ENCODE results near the gene NPAS3.

The NPAS3 gene

GRCh38 chr14:33370426-33370825 lies 431.7 kb downstream of the NPAS3 start:
- no peak for DNase-seq
- ATAC-seq (replicated peaks) = no peak
- no peak overlapping the region for H3K27ac Mint-ChIP-seq
- H3K4me1 Mint-ChIP-seq (ENCODE audit: low read depth in 2 of 2) = no peaks in the 10 kb centered on the region
- no peaks in the 10 kb centered on the region for H3K36me3 Mint-ChIP-seq (ENCODE audit: insufficient read depth)
- peaks cover 0 to 5% of the 10 kb centered on the region in 2 donors for H3K9me3 Mint-ChIP-seq
- no peaks in the 10 kb centered on the region for H3K27me3 Mint-ChIP-seq
- H3K4me3 Mint-ChIP-seq = no peak overlapping the region

- H3K4me1 Mint-ChIP-seq (ENCODE audit: low read depth in 2 of 2) = no peaks in the 10 kb centered on the region
- H3K27ac Mint-ChIP-seq = no peak overlapping the region
- DNase-seq = no peak
- H3K9me3 Mint-ChIP-seq = peaks cover 0 to 7% of the 10 kb centered on the region in 2 donors
- H3K27me3 Mint-ChIP-seq = no peaks in the 10 kb centered on the region
- no peaks in the 10 kb centered on the region for H3K36me3 Mint-ChIP-seq (ENCODE audit: insufficient read depth)
- H3K4me3 Mint-ChIP-seq = no peak overlapping the region
- ATAC-seq (replicated peaks) = no peak
These were observed 436.5 kb downstream of the NPAS3 start for GRCh38 chr14:33375196-33375595.

GRCh38 chr14:33375786-33376185 lies 437.1 kb downstream of the NPAS3 start:
- Mint-ChIP-seq H3K27ac (no peak overlapping the region), H3K9me3 (peaks cover 0 to 7% of the 10 kb centered on the region in 2 donors), H3K4me3 (no peak overlapping the region), H3K4me1 (ENCODE audit: low read depth in 2 of 2) (no peaks in the 10 kb centered on the region), H3K36me3 (ENCODE audit: insufficient read depth) (no peaks in the 10 kb centered on the region), H3K27me3 (no peaks in the 10 kb centered on the region)
- DNase-seq (no peak), ATAC-seq (replicated peaks) (no peak)

GRCh38 chr14:33376510-33376909 lies 437.8 kb downstream of the NPAS3 start:
- Mint-ChIP-seq H3K4me1 (ENCODE audit: low read depth in 2 of 2) (no peaks in the 10 kb centered on the region), H3K27me3 (no peaks in the 10 kb centered on the region), H3K4me3 (no peak overlapping the region), H3K36me3 (ENCODE audit: insufficient read depth) (no peaks in the 10 kb centered on the region), H3K27ac (no peak overlapping the region), H3K9me3 (peaks cover 0 to 9% of the 10 kb centered on the region in 2 donors)
- no peak for ATAC-seq (replicated peaks)
- no peak for DNase-seq

- no peak for DNase-seq
- Mint-ChIP-seq H3K9me3 (peaks cover 0 to 5% of the 10 kb centered on the region in 2 donors), H3K4me1 (ENCODE audit: low read depth in 2 of 2) (no peaks in the 10 kb centered on the region), H3K36me3 (ENCODE audit: insufficient read depth) (no peaks in the 10 kb centered on the region), H3K4me3 (no peak overlapping the region), H3K27ac (no peak overlapping the region), H3K27me3 (no peaks in the 10 kb centered on the region)
- no peak for ATAC-seq (replicated peaks)
These were observed 439.1 kb downstream of the NPAS3 start for GRCh38 chr14:33377596-33378390.

GRCh38 chr14:33381717-33382116 lies 443.0 kb downstream of the NPAS3 start:
- no peaks in the 10 kb centered on the region for H3K27me3 Mint-ChIP-seq
- H3K4me1 Mint-ChIP-seq (ENCODE audit: low read depth in 2 of 2) = no peaks in the 10 kb centered on the region
- DNase-seq = no peak
- peaks cover 0 to 9% of the 10 kb centered on the region in 2 donors for H3K9me3 Mint-ChIP-seq
- no peaks in the 10 kb centered on the region for H3K36me3 Mint-ChIP-seq (ENCODE audit: insufficient read depth)
- H3K27ac Mint-ChIP-seq = no peak overlapping the region
- H3K4me3 Mint-ChIP-seq = no peak overlapping the region
- no peak for ATAC-seq (replicated peaks)

GRCh38 chr14:33386140-33386539 lies 447.5 kb downstream of the NPAS3 start:
- Mint-ChIP-seq H3K36me3 (ENCODE audit: insufficient read depth) (no peaks in the 10 kb centered on the region), H3K27ac (no peak overlapping the region), H3K27me3 (no peaks in the 10 kb centered on the region), H3K4me1 (ENCODE audit: low read depth in 2 of 2) (no peaks in the 10 kb centered on the region), H3K4me3 (no peak overlapping the region), H3K9me3 (peaks cover 0 to 12% of the 10 kb centered on the region in 2 donors)
- ATAC-seq (replicated peaks) (no peak), DNase-seq (no peak)

- no peak overlapping the region for H3K27ac Mint-ChIP-seq
- DNase-seq (no peak), ATAC-seq (replicated peaks) (no peak)
- no peaks in the 10 kb centered on the region for H3K27me3 Mint-ChIP-seq
- no peak overlapping the region for H3K4me3 Mint-ChIP-seq
- no peaks in the 10 kb centered on the region for H3K4me1 Mint-ChIP-seq (ENCODE audit: low read depth in 2 of 2)
- H3K36me3 Mint-ChIP-seq (ENCODE audit: insufficient read depth) = no peaks in the 10 kb centered on the region
- peaks cover 0 to 10% of the 10 kb centered on the region in 2 donors for H3K9me3 Mint-ChIP-seq
These were observed 448.1 kb downstream of the NPAS3 start for GRCh38 chr14:33386781-33387180.

- Mint-ChIP-seq H3K27ac (no peak overlapping the region), H3K4me1 (ENCODE audit: low read depth in 2 of 2) (no peaks in the 10 kb centered on the region), H3K9me3 (peaks cover 0 to 11% of the 10 kb centered on the region in 2 donors), H3K27me3 (no peaks in the 10 kb centered on the region), H3K36me3 (ENCODE audit: insufficient read depth) (no peaks in the 10 kb centered on the region), H3K4me3 (no peak overlapping the region)
- no peak for ATAC-seq (replicated peaks)
- no peak for DNase-seq
These were observed 451.7 kb downstream of the NPAS3 start for GRCh38 chr14:33390335-33390734.

- no peak for DNase-seq
- Mint-ChIP-seq H3K4me1 (ENCODE audit: low read depth in 2 of 2) (no peaks in the 10 kb centered on the region), H3K9me3 (peaks cover 0 to 4% of the 10 kb centered on the region in 2 donors), H3K4me3 (no peak overlapping the region), H3K27ac (no peak overlapping the region), H3K36me3 (ENCODE audit: insufficient read depth) (no peaks in the 10 kb centered on the region), H3K27me3 (no peaks in the 10 kb centered on the region)
- ATAC-seq (replicated peaks) = no peak
These were observed 454.7 kb downstream of the NPAS3 start for GRCh38 chr14:33393231-33393894.

GRCh38 chr14:33393895-33394368 lies 455.3 kb downstream of the NPAS3 start:
- no peak overlapping the region for H3K4me3 Mint-ChIP-seq
- H3K9me3 Mint-ChIP-seq = peaks cover 0 to 3% of the 10 kb centered on the region in 2 donors
- H3K4me1 Mint-ChIP-seq (ENCODE audit: low read depth in 2 of 2) = no peaks in the 10 kb centered on the region
- ATAC-seq (replicated peaks) = no peak
- no peaks in the 10 kb centered on the region for H3K27me3 Mint-ChIP-seq
- no peak for DNase-seq
- H3K36me3 Mint-ChIP-seq (ENCODE audit: insufficient read depth) = no peaks in the 10 kb centered on the region
- no peak overlapping the region for H3K27ac Mint-ChIP-seq

- H3K27me3 Mint-ChIP-seq = no peaks in the 10 kb centered on the region
- DNase-seq (no peak), ATAC-seq (replicated peaks) (no peak)
- no peak overlapping the region for H3K27ac Mint-ChIP-seq
- H3K36me3 Mint-ChIP-seq (ENCODE audit: insufficient read depth) = no peaks in the 10 kb centered on the region
- H3K4me1 Mint-ChIP-seq (ENCODE audit: low read depth in 2 of 2) = no peaks in the 10 kb centered on the region
- no peak overlapping the region for H3K4me3 Mint-ChIP-seq
- peaks cover 2 to 7% of the 10 kb centered on the region in 2 donors for H3K9me3 Mint-ChIP-seq
These were observed 462.6 kb downstream of the NPAS3 start for GRCh38 chr14:33401311-33401710.

- Mint-ChIP-seq H3K9me3 (peaks cover 2 to 7% of the 10 kb centered on the region in 2 donors), H3K27me3 (no peaks in the 10 kb centered on the region), H3K27ac (no peak overlapping the region), H3K36me3 (ENCODE audit: insufficient read depth) (no peaks in the 10 kb centered on the region), H3K4me1 (ENCODE audit: low read depth in 2 of 2) (no peaks in the 10 kb centered on the region), H3K4me3 (no peak overlapping the region)
- ATAC-seq (replicated peaks) = no peak
- DNase-seq = no peak
These were observed 463.9 kb downstream of the NPAS3 start for GRCh38 chr14:33402604-33403003.

- H3K4me1 Mint-ChIP-seq (ENCODE audit: low read depth in 2 of 2) = no peaks in the 10 kb centered on the region
- no peak for ATAC-seq (replicated peaks)
- H3K27ac Mint-ChIP-seq = no peak overlapping the region
- no peaks in the 10 kb centered on the region for H3K27me3 Mint-ChIP-seq
- H3K9me3 Mint-ChIP-seq = peaks cover 2 to 7% of the 10 kb centered on the region in 2 donors
- DNase-seq = no peak
- no peaks in the 10 kb centered on the region for H3K36me3 Mint-ChIP-seq (ENCODE audit: insufficient read depth)
- no peak overlapping the region for H3K4me3 Mint-ChIP-seq
These were observed 465.4 kb downstream of the NPAS3 start for GRCh38 chr14:33404054-33404453.
